DOHH2 (cell line): ENCODE measurements around the gene CELF5.

Source experiments
- H3F3A ChIP-seq: fragments of 200-600 bp; sonication (generic), shearing (Covaris generic); 2 replicates; pipeline ENCODE4 v1.6.0; 2016; ENCODE audit warnings: antibody characterized with exemption, mild to moderate bottlenecking; ENCODE audit not compliant: control insufficient read depth, insufficient read depth
- H3K27ac ChIP-seq: fragments of 200-600 bp; sonication (generic); 2 replicates; pipeline ENCODE4 v1.5.1; 2014; ENCODE audit warnings: low read depth, mild to moderate bottlenecking, low read length, moderate library complexity
- H3K27me3 ChIP-seq: fragments of 200-600 bp; sonication (generic); 2 replicates; pipeline ENCODE4 v1.6.1; 2014; ENCODE audit warnings: mild to moderate bottlenecking, low read length, mixed read lengths; ENCODE audit not compliant: control insufficient read depth
- H3K36me3 ChIP-seq: fragments of 200-600 bp; sonication (generic); 2 replicates; pipeline ENCODE4 v1.6.1; 2014; ENCODE audit warnings: mild to moderate bottlenecking, low read length, moderate library complexity, mixed read lengths; ENCODE audit not compliant: control insufficient read depth
- H3K4me1 ChIP-seq: fragments of 200-600 bp; sonication (generic); 2 replicates; pipeline ENCODE4 v1.6.1; 2014; ENCODE audit warnings: mild to moderate bottlenecking, low read length, mixed read lengths; ENCODE audit not compliant: control insufficient read depth
- H3K4me2 ChIP-seq: fragments of 200-600 bp; sonication (generic); 2 replicates; pipeline ENCODE4 v1.6.0; 2014; ENCODE audit warnings: mild to moderate bottlenecking, low read length, moderate library complexity
- H3K4me3 ChIP-seq: fragments of 200-600 bp; sonication (generic); 2 replicates; pipeline ENCODE4 v1.5.1; 2014; ENCODE audit warnings: mild to moderate bottlenecking, low read length, mixed read lengths
- H3K79me2 ChIP-seq: fragments of 200-600 bp; sonication (generic); 2 replicates; pipeline ENCODE4 v1.6.1; 2014; ENCODE audit warnings: mild to moderate bottlenecking, low read length, mixed read lengths; ENCODE audit not compliant: control insufficient read depth
- H3K9me2 ChIP-seq: fragments of 200-600 bp; sonication (generic); replicated peaks from 2 replicates; pipeline ENCODE4 v1.6.1; 2014; ENCODE audit warnings: mild to moderate bottlenecking, low read length, mixed read lengths; ENCODE audit not compliant: control insufficient read depth
- H3K9me3 ChIP-seq: fragments of 200-600 bp; sonication (generic); 2 replicates; pipeline ENCODE4 v1.6.1; 2014; ENCODE audit warnings: antibody characterized with exemption, low read length, mixed read lengths; ENCODE audit not compliant: control insufficient read depth, insufficient read depth
- H4K20me1 ChIP-seq: fragments of 200-600 bp; sonication (generic); 2 replicates; pipeline ENCODE4 v1.6.0; 2014; ENCODE audit warnings: low read depth, mild to moderate bottlenecking, antibody characterized with exemption, low read length, moderate library complexity; ENCODE audit not compliant: control insufficient read depth, insufficient read depth
- EZH2phosphoT487 ChIP-seq: fragments of 200-600 bp; sonication (generic); IDR thresholded peaks from 2 replicates; pipeline ENCODE4 v1.6.1; 2017; ENCODE audit warnings: borderline replicate concordance, mild to moderate bottlenecking, antibody characterized with exemption, low read length, moderate library complexity, mixed read lengths
- TF ChIP-seq, protein P1 (sequence below): fragments of 200-600 bp; sonication (generic); IDR thresholded peaks from one replicate; pipeline ENCODE4 v1.5.1; 2014; ENCODE audit warnings: antibody characterized with exemption, mild to moderate bottlenecking, low read depth, low read length; ENCODE audit not compliant: poor library complexity, severe bottlenecking

The CELF5 gene

DNA sequence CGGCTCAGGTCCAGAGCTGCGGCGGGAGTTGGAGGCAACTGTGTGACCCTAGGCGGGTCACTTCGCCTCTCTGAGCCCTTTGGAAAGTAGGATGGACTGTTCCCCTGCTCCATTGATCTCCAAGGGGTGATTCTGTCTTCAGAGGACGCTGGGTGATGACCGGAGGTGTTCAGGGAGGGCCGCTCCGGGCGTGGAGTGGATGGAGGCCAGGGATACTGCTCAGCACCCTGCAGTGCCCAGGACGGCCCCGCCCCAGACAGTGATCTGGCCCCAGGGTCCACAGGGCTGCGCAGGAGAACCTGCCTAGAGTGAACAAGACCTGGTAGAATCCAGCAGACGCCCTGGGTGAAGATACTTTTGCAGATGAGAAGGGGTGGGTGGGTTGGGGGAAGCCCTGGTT is 31.8 kb upstream of the CELF5 start:
- TF ChIP-seq, protein P1, sequence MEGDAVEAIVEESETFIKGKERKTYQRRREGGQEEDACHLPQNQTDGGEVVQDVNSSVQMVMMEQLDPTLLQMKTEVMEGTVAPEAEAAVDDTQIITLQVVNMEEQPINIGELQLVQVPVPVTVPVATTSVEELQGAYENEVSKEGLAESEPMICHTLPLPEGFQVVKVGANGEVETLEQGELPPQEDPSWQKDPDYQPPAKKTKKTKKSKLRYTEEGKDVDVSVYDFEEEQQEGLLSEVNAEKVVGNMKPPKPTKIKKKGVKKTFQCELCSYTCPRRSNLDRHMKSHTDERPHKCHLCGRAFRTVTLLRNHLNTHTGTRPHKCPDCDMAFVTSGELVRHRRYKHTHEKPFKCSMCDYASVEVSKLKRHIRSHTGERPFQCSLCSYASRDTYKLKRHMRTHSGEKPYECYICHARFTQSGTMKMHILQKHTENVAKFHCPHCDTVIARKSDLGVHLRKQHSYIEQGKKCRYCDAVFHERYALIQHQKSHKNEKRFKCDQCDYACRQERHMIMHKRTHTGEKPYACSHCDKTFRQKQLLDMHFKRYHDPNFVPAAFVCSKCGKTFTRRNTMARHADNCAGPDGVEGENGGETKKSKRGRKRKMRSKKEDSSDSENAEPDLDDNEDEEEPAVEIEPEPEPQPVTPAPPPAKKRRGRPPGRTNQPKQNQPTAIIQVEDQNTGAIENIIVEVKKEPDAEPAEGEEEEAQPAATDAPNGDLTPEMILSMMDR: no peak
- TF ChIP-seq EZH2phosphoT487: no peak
- Histone ChIP-seq H3K4me1 (peaks cover 7% of the 10 kb centered on the region), H4K20me1 (peaks cover 17% of the 10 kb centered on the region; the same call in 1 of the 2 replicates), H3K4me2 (no peak overlapping the region), H3K4me3 (no peak overlapping the region), H3F3A (no peaks in the 10 kb centered on the region), H3K36me3 (peaks cover 48% of the 10 kb centered on the region), H3K27me3 (no peaks in the 10 kb centered on the region), H3K79me2 (peaks cover 64% of the 10 kb centered on the region), H3K27ac (no peak overlapping the region), H3K9me3 (no peaks in the 10 kb centered on the region), H3K9me2 (no peaks in the 10 kb centered on the region)

DNA sequence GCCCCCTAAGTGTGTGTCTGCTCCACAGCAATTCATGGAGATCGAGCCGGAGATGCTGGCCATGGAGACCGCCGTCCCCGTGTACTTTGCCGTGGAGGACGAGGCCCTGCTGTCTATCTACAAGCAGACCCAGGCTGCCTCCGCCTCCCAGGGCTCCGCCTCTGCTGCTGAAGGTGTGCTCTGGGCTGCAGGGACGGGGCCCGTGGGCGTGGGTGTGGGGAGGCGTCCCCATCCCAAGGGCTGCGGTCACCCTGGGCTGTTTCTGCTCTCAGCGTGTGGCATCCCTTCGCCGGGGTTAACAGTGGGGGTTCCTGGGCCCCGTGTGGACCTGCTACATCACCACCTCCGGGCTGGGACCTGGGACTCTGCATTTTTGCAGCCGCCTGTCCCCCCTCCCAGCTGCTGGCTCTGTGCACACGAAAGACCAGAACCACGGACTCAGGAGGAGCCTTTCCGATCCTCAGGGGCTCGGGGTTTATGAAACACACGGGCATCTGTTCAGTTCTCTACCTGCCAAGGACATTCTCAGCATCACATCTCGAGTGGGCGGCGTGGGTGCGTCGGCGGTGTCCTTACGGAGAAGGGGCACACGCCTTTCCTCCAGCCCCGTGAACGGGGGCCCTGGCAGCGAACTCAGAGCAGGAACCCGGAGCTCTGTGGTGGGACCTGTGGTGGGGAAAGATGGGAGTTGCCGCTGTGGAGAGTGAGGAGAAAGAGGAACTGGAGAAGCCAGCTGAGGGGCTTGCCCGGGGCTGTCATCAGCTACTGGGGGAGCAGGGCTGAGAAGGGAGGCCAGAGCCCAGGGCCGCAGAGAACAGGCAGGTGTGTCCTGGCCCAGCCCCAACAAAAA is 31.0 kb upstream of the CELF5 start:
- Histone ChIP-seq H3K4me3 (no peak overlapping the region), H3F3A (no peaks in the 10 kb centered on the region), H3K4me2 (no peak overlapping the region), H3K36me3 (peaks cover 40% of the 10 kb centered on the region), H3K79me2 (peaks cover 56% of the 10 kb centered on the region), H3K9me2 (no peaks in the 10 kb centered on the region), H3K27me3 (no peaks in the 10 kb centered on the region), H3K27ac (no peak overlapping the region), H3K4me1 (peaks cover 5% of the 10 kb centered on the region; the same call in 1 of the 2 replicates), H3K9me3 (no peaks in the 10 kb centered on the region), H4K20me1 (peaks cover 13% of the 10 kb centered on the region; the same call in 1 of the 2 replicates)
- TF ChIP-seq, protein P1: no peak
- TF ChIP-seq EZH2phosphoT487: no peak

DNA sequence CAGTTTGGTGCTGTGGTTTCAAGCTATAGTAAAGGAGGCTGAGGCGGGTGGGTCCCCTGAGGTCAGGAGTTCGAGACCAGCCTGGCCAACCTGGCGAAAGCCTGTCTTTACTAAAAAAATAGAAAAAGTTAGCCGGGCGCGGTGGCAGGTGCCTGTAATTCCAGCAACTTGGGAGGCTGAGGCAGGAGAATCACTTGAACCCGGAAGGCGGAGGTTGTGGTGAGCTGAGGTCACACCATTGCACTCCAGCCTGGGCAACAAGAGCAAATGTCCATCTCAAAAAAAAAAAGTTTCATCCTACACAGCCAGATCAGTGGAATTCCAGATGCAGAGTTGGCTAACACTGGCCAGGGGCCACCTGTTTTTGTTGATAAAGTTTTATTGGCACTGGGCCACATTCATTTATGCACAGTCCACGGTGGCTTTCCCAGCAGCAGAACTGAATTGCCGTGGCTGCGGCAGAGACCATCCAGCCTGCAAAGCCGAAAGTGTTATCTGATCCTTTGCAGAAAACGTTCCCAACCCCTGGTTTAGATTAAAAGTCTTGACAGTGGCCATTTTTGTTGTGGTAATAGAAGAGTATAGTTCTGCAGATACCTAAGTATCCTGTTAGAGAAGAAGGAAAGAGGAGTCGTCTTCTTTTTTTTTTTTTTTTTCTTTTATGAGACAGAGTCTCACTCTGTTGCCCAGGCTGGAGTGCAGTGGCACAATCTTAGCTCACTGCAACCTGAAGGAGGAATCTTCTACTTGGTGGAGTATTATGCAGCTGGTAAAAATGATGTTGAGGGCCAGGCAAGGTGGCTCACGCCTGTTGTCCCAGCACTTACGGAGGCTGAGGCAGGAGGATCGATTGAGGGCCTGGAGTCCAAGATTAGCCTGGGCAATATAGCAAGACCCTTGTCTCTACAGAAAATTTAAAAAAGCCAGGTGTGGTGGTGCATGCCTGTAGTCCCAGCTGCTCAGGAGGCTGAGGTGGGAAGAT is 30.1 kb upstream of the CELF5 start:
- Histone ChIP-seq H3K9me2 (no peaks in the 10 kb centered on the region), H3K9me3 (no peaks in the 10 kb centered on the region), H4K20me1 (peaks cover 5% of the 10 kb centered on the region; the same call in 1 of the 2 replicates), H3K4me2 (no peak overlapping the region), H3F3A (no peaks in the 10 kb centered on the region), H3K36me3 (peaks cover 38% of the 10 kb centered on the region), H3K27ac (no peak overlapping the region), H3K4me3 (no peak overlapping the region), H3K27me3 (no peaks in the 10 kb centered on the region), H3K4me1 (peaks cover 5% of the 10 kb centered on the region; the same call in 1 of the 2 replicates), H3K79me2 (peaks cover 47% of the 10 kb centered on the region)
- no peak for TF ChIP-seq EZH2phosphoT487
- TF ChIP-seq, protein P1: no peak
